GM12801 (cell line): Measurements from ENCODE around the gene TDRD9.

Experiments used
- CTCF ChIP-seq: IDR thresholded peaks from one replicate; pipeline ENCODE4 v1.5.1; 2011; ENCODE audit warnings: control low read depth; ENCODE audit not compliant: insufficient read length; ENCODE audit errors: extremely low read depth

Gene TDRD9

GRCh38 chr14:103890052-103890371 is 38.2 kb upstream of the TDRD9 start:
- TF ChIP-seq CTCF = no peak

- no peak for TF ChIP-seq CTCF
Observed at GRCh38 chr14:103890821-103891666, 37.2 kb upstream of the TDRD9 start.

- no peak for TF ChIP-seq CTCF
Observed at GRCh38 chr14:103891667-103892215, 36.5 kb upstream of the TDRD9 start.

- TF ChIP-seq CTCF = no peak
Observed at GRCh38 chr14:103892247-103892646, 36.0 kb upstream of the TDRD9 start.

GRCh38 chr14:103894034-103894722 is 34.1 kb upstream of the TDRD9 start:
- no peak for TF ChIP-seq CTCF

- no peak for TF ChIP-seq CTCF
Observed at GRCh38 chr14:103894723-103895059, 33.6 kb upstream of the TDRD9 start.

- no peak for TF ChIP-seq CTCF
Observed at GRCh38 chr14:103896578-103896977, 31.7 kb upstream of the TDRD9 start.
